Activated CD8-positive, alpha-beta T cell treated with anti-CD3 and anti-CD28 coated beads for 36 hours (primary cell): ENCODE measurements around the gene SCAF11. TPM values are rescaled to one million over a fixed set of nuclear protein-coding genes. Genes with fewer than 3 reads are reported as not detected.

ENCODE experiments used
- ATAC-seq: fragments of 200-7000 bp; cut with Tn5 transposase; one replicate; pipeline ENCODE4 v1.10.0; 2021; ENCODE audit warnings: mild to moderate bottlenecking, moderate library complexity
- CTCF ChIA-PET: fragments of 350-600 bp; sonication (Branson Sonifier 250); formaldehyde crosslinking; loops from one replicate; lab custom pipeline; 2021; ENCODE audit warnings: antibody characterized with exemption; lab: Charles Lee
- POLR2A ChIA-PET: fragments of 350-600 bp; sonication (Branson Sonifier 250); formaldehyde crosslinking; loops from one replicate; lab custom pipeline; 2021; ENCODE audit warnings: antibody characterized with exemption; lab: Charles Lee
- DNase-seq: peaks from one replicate; pipeline ENCODE4 v3.0.0-alpha.2; 2020
- H3K27ac Mint-ChIP-seq: one replicate; pipeline ENCODE4 v1.8.0; 2021; ENCODE audit warnings: mild to moderate bottlenecking, mixed read lengths
- H3K27me3 Mint-ChIP-seq: one replicate; pipeline ENCODE4 v1.8.0; 2021; ENCODE audit warnings: mixed read lengths
- H3K36me3 Mint-ChIP-seq: one replicate; pipeline ENCODE4 v1.8.0; 2021; ENCODE audit warnings: low read depth, mixed read lengths
- H3K4me1 Mint-ChIP-seq: one replicate; pipeline ENCODE4 v1.8.0; 2021; ENCODE audit warnings: low read depth, mixed read lengths
- H3K4me3 Mint-ChIP-seq: one replicate; pipeline ENCODE4 v1.8.0; 2021; ENCODE audit warnings: mild to moderate bottlenecking, moderate library complexity, mixed read lengths
- H3K9me3 Mint-ChIP-seq: one replicate; pipeline ENCODE4 v1.8.0; 2021; ENCODE audit warnings: mixed read lengths
- CTCF ChIP-seq: fragments of 200-600 bp; IDR thresholded peaks from one replicate; pipeline ENCODE4 v1.8.0; 2022; ENCODE audit warnings: antibody characterized with exemption, mild to moderate bottlenecking
- intact Hi-C: fragments of 100-400 bp; cut with micrococcal nuclease; formaldehyde crosslinking; loops from one replicate; pipeline ENCODE4 v1.10.0; 2022
- total RNA-seq, 2 experiments: library from RNA; stranded (reverse); gene quantifications; one replicate each; pipeline ENCODE4 v1.2.3, GENCODE V29; 2021

SCAF11 gene
- total RNA-seq, 2 experiments from 2014 or later, result 110 to 117 TPM

- ATAC-seq (no peak), DNase-seq (no peak)
- ChIA-PET CTCF (no interaction called here), POLR2A (interaction anchor here (0.7 kb wide), 1 partner anchor 390 kb away, joined by 7 read pairs; no protein-coding TSS in a partner anchor)
- intact Hi-C loops, result no loop called here
- Mint-ChIP-seq H3K4me1 (peaks cover 33% of the 10 kb centered on the region), H3K27ac (no peak overlapping the region), H3K4me3 (no peak overlapping the region), H3K36me3 (peaks cover 42% of the 10 kb centered on the region), H3K9me3 (peaks cover 7% of the 10 kb centered on the region), H3K27me3 (no peaks in the 10 kb centered on the region)
- TF ChIP-seq CTCF, result no peak
Observed at GRCh38 chr12:45962553-45963325, 27.6 kb downstream of the SCAF11 start.

- DNase-seq (no peak), ATAC-seq (no peak)
- no peak overlapping the region for H3K27ac Mint-ChIP-seq
- intact Hi-C loops, result no loop called here
- H3K36me3 Mint-ChIP-seq, result peaks cover 33% of the 10 kb centered on the region
- peaks cover 7% of the 10 kb centered on the region for H3K9me3 Mint-ChIP-seq
- no peak for TF ChIP-seq CTCF
- H3K4me1 Mint-ChIP-seq, result peaks cover 14% of the 10 kb centered on the region
- ChIA-PET CTCF (no interaction called here), POLR2A (no interaction called here)
- H3K27me3 Mint-ChIP-seq, result no peaks in the 10 kb centered on the region
- no peak overlapping the region for H3K4me3 Mint-ChIP-seq
Observed at GRCh38 chr12:45959728-45960127, 30.6 kb downstream of the SCAF11 start.

- Mint-ChIP-seq H3K36me3 (peaks cover 26% of the 10 kb centered on the region), H3K4me1 (peaks cover 12% of the 10 kb centered on the region), H3K27ac (no peak overlapping the region), H3K9me3 (peaks cover 7% of the 10 kb centered on the region), H3K27me3 (no peaks in the 10 kb centered on the region), H3K4me3 (no peak overlapping the region)
- ChIA-PET POLR2A (no interaction called here), CTCF (no interaction called here)
- TF ChIP-seq CTCF, result no peak
- ATAC-seq (no peak), DNase-seq (no peak)
- intact Hi-C loops, result no loop called here
Observed at GRCh38 chr12:45959025-45959424, 31.3 kb downstream of the SCAF11 start.

GRCh38 chr12:45948546-45948945 is 41.8 kb downstream of the SCAF11 start:
- CTCF ChIA-PET, result interaction anchor here (0.6 to 1.4 kb wide), 2 partner anchors 12 to 29 kb away, joined by 3 read pairs; no protein-coding TSS in a partner anchor
- Mint-ChIP-seq H3K27me3 (no peaks in the 10 kb centered on the region), H3K4me1 (peaks cover 3% of the 10 kb centered on the region), H3K36me3 (peaks cover 27% of the 10 kb centered on the region), H3K4me3 (no peak overlapping the region), H3K27ac (no peak overlapping the region), H3K9me3 (no peaks in the 10 kb centered on the region)
- POLR2A ChIA-PET, result no interaction called here
- intact Hi-C loops, result no loop called here
- ATAC-seq (no peak), DNase-seq (no peak)
- no peak for TF ChIP-seq CTCF

- DNase-seq (no peak), ATAC-seq (no peak)
- Mint-ChIP-seq H3K4me1 (peaks cover 3% of the 10 kb centered on the region), H3K27me3 (no peaks in the 10 kb centered on the region), H3K4me3 (no peak overlapping the region), H3K36me3 (peaks cover 44% of the 10 kb centered on the region), H3K9me3 (no peaks in the 10 kb centered on the region), H3K27ac (no peak overlapping the region)
- no peak for TF ChIP-seq CTCF
- intact Hi-C loops, result no loop called here
- CTCF ChIA-PET, result interaction anchor here (1.4 kb wide), 1 partner anchor 403 kb away, joined by 3 read pairs; no protein-coding TSS in a partner anchor
- POLR2A ChIA-PET, result no interaction called here
Observed at GRCh38 chr12:45946435-45946834, 43.9 kb downstream of the SCAF11 start.
